PC-9 (cell line): Measurements from ENCODE around the gene ILKAP. TPM values are rescaled to one million over a fixed set of nuclear protein-coding genes. Genes with fewer than 3 reads are reported as not detected.

ENCODE experiments used
- BruUV-seq: library from RNA; stranded (reverse); fragments of 400-500 nt; replicated peaks from 2 replicates; lab custom pipeline; 2021; lab: Mats Ljungman, UMichigan
- CTCF ChIA-PET: fragments of 300-600 bp; sonication (Branson Sonifier 250); formaldehyde crosslinking; loops from one replicate; lab custom pipeline; 2022; ENCODE audit warnings: antibody characterized with exemption; lab: Charles Lee
- POLR2A ChIA-PET: fragments of 300-600 bp; sonication (Branson Sonifier 250); formaldehyde crosslinking; loops from one replicate; lab custom pipeline; 2022; ENCODE audit warnings: antibody characterized with exemption; ENCODE audit not compliant: unreplicated experiment; lab: Charles Lee
- DNase-seq, 2 experiments: peaks; one replicate each; pipeline versions ENCODE4 v3.0.0 to v3.0.0-alpha.2; 2015 to 2022; ENCODE audit warnings: mixed read lengths in 1 of 2
- H2AFZ ChIP-seq: fragments of 200-600 bp; sonication (generic); 2 replicates; pipeline ENCODE4 v1.8.1; 2017; ENCODE audit warnings: antibody characterized with exemption
- H3F3A ChIP-seq: fragments of 200-600 bp; sonication (generic); 2 replicates; pipeline ENCODE4 v1.8.1; 2017; ENCODE audit warnings: antibody characterized with exemption, mild to moderate bottlenecking, low read depth; ENCODE audit not compliant: insufficient read depth
- H3K27ac ChIP-seq: fragments of 200-600 bp; sonication (generic); 2 replicates; pipeline ENCODE4 v1.6.1; 2016; ENCODE audit warnings: mixed run types
- H3K27me3 ChIP-seq: fragments of 200-600 bp; sonication (generic); 2 replicates; pipeline ENCODE4 v1.6.1; 2016; ENCODE audit warnings: low read depth, mixed run types; ENCODE audit not compliant: insufficient read depth
- H3K36me3 ChIP-seq: fragments of 200-600 bp; sonication (generic); 2 replicates; pipeline ENCODE4 v1.6.1; 2016; ENCODE audit warnings: low read depth, mixed run types
- H3K4me1 ChIP-seq: fragments of 200-600 bp; sonication (generic); replicated peaks from 2 replicates; pipeline ENCODE4 v1.6.1; 2016; ENCODE audit warnings: mixed run types; ENCODE audit not compliant: insufficient read depth
- H3K4me2 ChIP-seq: fragments of 200-600 bp; sonication (generic); 2 replicates; pipeline ENCODE4 v1.6.1; 2017; ENCODE audit warnings: mixed run types
- H3K4me3 ChIP-seq: fragments of 200-600 bp; sonication (generic); 2 replicates; pipeline ENCODE4 v1.6.1; 2016; ENCODE audit warnings: mixed run types
- H3K79me2 ChIP-seq: fragments of 200-600 bp; sonication (generic); 2 replicates; pipeline ENCODE4 v1.6.1; 2017; ENCODE audit warnings: low read depth, mixed run types
- H3K9me2 ChIP-seq: fragments of 200-600 bp; sonication (generic); 2 replicates; pipeline ENCODE4 v1.8.1; 2017; ENCODE audit warnings: mild to moderate bottlenecking; ENCODE audit not compliant: insufficient read depth
- H3K9me3 ChIP-seq: fragments of 200-600 bp; sonication (generic); 2 replicates; pipeline ENCODE4 v1.8.1; 2016; ENCODE audit warnings: low read depth; ENCODE audit not compliant: insufficient read depth
- H4K20me1 ChIP-seq: fragments of 200-600 bp; sonication (generic); 2 replicates; pipeline ENCODE4 v1.8.1; 2017; ENCODE audit not compliant: insufficient read depth
- EZH2 ChIP-seq: fragments of 200-600 bp; sonication (generic); IDR thresholded peaks from 2 replicates; pipeline ENCODE4 v1.8.0; 2017; ENCODE audit warnings: antibody characterized with exemption, low read depth
- intact Hi-C: fragments of 100-400 bp; cut with micrococcal nuclease; formaldehyde crosslinking; loops from one replicate; pipeline ENCODE4 v1.10.0; 2022; ENCODE audit not compliant: unreplicated experiment
- total RNA-seq: library from RNA; stranded (reverse); gene quantifications from 2 replicates; pipeline ENCODE4 v1.2.3, GENCODE V29; 2021
- TF ChIP-seq, protein P1 (sequence below): fragments of 200-600 bp; sonication (generic); conservative IDR thresholded peaks from 2 replicates; pipeline ENCODE4 v1.6.1; 2017; ENCODE audit warnings: mixed run types, antibody characterized with exemption, mild to moderate bottlenecking, moderate library complexity

Gene ILKAP
- total RNA-seq, 1 experiment from 2014 or later = 55.6 TPM

DNA sequence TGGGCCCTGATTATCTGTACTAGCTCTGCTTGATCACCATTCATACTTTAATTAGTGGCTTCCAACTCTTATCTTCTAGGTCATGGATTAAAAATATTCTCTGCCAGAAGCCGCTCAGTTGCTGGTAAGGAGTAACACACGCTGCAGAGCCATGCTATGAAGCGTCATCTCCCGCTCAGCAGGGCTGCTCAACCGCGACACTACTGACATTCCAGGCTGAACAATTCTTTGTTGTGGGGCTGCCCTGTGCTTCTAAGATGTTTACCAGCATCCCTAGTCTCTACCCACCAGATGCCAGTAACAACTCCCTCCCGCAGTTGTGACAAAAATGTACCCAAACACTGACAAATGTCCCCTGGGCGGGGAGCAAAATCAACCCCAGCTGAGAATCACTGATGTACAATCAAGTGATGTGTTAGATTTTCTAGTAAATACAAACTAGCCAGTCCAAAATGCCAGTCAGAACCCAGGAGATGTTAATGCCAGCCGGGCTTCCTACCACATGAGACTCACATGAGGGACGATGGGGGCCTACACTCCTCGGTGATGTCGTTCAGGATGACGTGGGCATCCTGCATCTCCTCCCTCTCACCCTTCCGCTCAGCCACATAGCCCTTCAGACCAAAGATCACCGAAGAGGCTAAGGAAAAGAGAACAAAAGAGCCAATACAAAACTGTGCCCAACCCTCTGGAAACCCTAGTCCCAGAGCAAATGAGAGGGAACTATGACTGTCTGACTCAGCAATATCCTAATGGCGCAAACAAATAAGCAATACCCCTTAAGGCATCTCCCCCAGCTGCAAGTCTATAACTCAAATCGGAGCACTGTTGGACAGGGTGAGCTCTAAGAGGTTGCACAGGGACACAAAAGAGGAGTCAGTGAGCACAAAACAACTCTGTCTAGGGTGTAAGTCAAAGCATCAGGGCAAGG, 15.6 kb downstream of the ILKAP start:
- DNase-seq = no peak
- no peak for TF ChIP-seq EZH2
- TF ChIP-seq, protein P1, sequence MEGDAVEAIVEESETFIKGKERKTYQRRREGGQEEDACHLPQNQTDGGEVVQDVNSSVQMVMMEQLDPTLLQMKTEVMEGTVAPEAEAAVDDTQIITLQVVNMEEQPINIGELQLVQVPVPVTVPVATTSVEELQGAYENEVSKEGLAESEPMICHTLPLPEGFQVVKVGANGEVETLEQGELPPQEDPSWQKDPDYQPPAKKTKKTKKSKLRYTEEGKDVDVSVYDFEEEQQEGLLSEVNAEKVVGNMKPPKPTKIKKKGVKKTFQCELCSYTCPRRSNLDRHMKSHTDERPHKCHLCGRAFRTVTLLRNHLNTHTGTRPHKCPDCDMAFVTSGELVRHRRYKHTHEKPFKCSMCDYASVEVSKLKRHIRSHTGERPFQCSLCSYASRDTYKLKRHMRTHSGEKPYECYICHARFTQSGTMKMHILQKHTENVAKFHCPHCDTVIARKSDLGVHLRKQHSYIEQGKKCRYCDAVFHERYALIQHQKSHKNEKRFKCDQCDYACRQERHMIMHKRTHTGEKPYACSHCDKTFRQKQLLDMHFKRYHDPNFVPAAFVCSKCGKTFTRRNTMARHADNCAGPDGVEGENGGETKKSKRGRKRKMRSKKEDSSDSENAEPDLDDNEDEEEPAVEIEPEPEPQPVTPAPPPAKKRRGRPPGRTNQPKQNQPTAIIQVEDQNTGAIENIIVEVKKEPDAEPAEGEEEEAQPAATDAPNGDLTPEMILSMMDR = no peak
- Histone ChIP-seq H3F3A (0 out of 2 replicates have a peak, but pooled peaks cover 9% of the 10 kb centered on the region), H3K27me3 (no peaks in the 10 kb centered on the region), H3K9me3 (no peaks in the 10 kb centered on the region), H3K27ac (no peak overlapping the region), H2AFZ (no peak overlapping the region), H3K4me1 (no peaks in the 10 kb centered on the region), H3K4me3 (no peak overlapping the region), H3K79me2 (no peaks in the 10 kb centered on the region), H3K9me2 (no peaks in the 10 kb centered on the region), H3K4me2 (no peak overlapping the region), H4K20me1 (peaks cover 13% of the 10 kb centered on the region; the same call in 1 of the 2 replicates), H3K36me3 (peaks cover 31% of the 10 kb centered on the region)
- CTCF ChIA-PET = interaction anchor here (0.6 kb wide), 1 partner anchor 146 kb away, joined by 3 read pairs; no protein-coding TSS in a partner anchor
- no TSS peak for BruUV-seq
- intact Hi-C loops = loop anchor here (10.0 kb wide), 1 partner anchor 123 kb away; the partner anchor contains the start of gene SCLY
- POLR2A ChIA-PET = no interaction called here

DNA sequence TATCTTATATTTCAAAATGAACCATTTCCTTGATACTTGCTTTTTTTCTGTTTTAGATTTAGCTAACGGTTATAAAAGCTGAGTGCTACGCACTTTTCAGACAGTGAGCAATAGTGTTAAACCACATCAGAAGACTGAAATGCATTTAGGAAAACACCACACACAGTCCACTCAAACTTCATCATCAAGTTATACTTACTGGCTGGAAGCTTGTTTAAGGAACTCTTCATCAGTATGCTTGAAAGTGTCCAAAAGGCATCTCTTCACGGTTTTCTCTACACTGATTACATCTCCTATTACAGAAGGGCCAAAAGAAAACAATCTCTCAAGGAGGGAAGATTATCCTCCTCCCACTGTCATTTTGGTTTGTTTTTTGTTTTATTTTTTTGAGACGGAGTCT, 19.7 kb downstream of the ILKAP start:
- no peaks in the 10 kb centered on the region for H3K4me1 ChIP-seq
- ChIA-PET POLR2A (interaction anchor here (0.6 kb wide), 1 partner anchor 40 kb away, joined by 4 read pairs; no protein-coding TSS in a partner anchor), CTCF (no interaction called here)
- no peaks in the 10 kb centered on the region for H3K79me2 ChIP-seq
- no peak overlapping the region for H3K4me3 ChIP-seq
- no peaks in the 10 kb centered on the region for H3K9me2 ChIP-seq
- H3K36me3 ChIP-seq = peaks cover 39% of the 10 kb centered on the region
- TF ChIP-seq EZH2 = no peak
- TF ChIP-seq, protein P1 = no peak
- DNase-seq = no peak
- no peak overlapping the region for H2AFZ ChIP-seq
- H3K9me3 ChIP-seq = no peaks in the 10 kb centered on the region
- no peaks in the 10 kb centered on the region for H3K27me3 ChIP-seq
- intact Hi-C loops = loop anchor here (10.0 kb wide), 1 partner anchor 119 kb away; the partner anchor contains the start of gene SCLY
- no TSS peak for BruUV-seq
- no peak overlapping the region for H3K27ac ChIP-seq
- H3K4me2 ChIP-seq = no peak overlapping the region
- peaks cover 9% of the 10 kb centered on the region; the same call in 1 of the 2 replicates for H4K20me1 ChIP-seq
- H3F3A ChIP-seq = peaks cover 4% of the 10 kb centered on the region; the same call in 1 of the 2 replicates

- no peak for TF ChIP-seq EZH2
- TF ChIP-seq, protein P1 = no peak
- no peaks in the 10 kb centered on the region for H3K9me2 ChIP-seq
- peak in 1 of 2 experiments; percentile 3 for DNase-seq
- peaks cover 9% of the 10 kb centered on the region; the same call in 1 of the 2 replicates for H3F3A ChIP-seq
- ChIA-PET CTCF (no interaction called here), POLR2A (no interaction called here)
- BruUV-seq = no TSS peak
- intact Hi-C loops = loop anchor here (10.0 kb wide), 1 partner anchor 118 kb away; the partner anchor contains the start of gene SCLY
- H3K4me2 ChIP-seq = no peak overlapping the region
- H3K36me3 ChIP-seq = peaks cover 44% of the 10 kb centered on the region
- no peaks in the 10 kb centered on the region for H3K27me3 ChIP-seq
- H3K9me3 ChIP-seq = no peaks in the 10 kb centered on the region
- no peaks in the 10 kb centered on the region for H3K4me1 ChIP-seq
- no peak overlapping the region for H3K4me3 ChIP-seq
- H4K20me1 ChIP-seq = 0 out of 2 replicates have a peak, but pooled peaks cover 6% of the 10 kb centered on the region
- H2AFZ ChIP-seq = no peak overlapping the region
- no peaks in the 10 kb centered on the region for H3K79me2 ChIP-seq
- no peak overlapping the region for H3K27ac ChIP-seq
Measured at GRCh38 chr2:238182362-238182761, 21.1 kb downstream of the ILKAP start.
